BLaER1 treated with 17β-estradiol and CSF1 and Interleukin-3, amounts not matched to agents 10 nM and 100 nM (cell line): Measurements from ENCODE around the gene ATP5MC2.
"Not testable (repeated sequence)": the region's sequence is repeated elsewhere in the genome, so short reads cannot be mapped to it uniquely, and the experiment has no call there.

Experiments used
- H3K27ac ChIP-seq, 11 experiments: shearing (Covaris generic); formaldehyde crosslinking; 2 replicates each; pipeline ENCODE4 v1.8.1; 2022
- H3K27me3 ChIP-seq, 11 experiments: shearing (Covaris generic); formaldehyde crosslinking; 2 replicates each; pipeline ENCODE4 v1.8.1; 2022
- H3K36me3 ChIP-seq, 11 experiments: shearing (Covaris generic); formaldehyde crosslinking; 2 replicates each; pipeline ENCODE4 v1.8.1; 2022
- H3K4me1 ChIP-seq, 10 experiments: shearing (Covaris generic); formaldehyde crosslinking; 2 replicates each; pipeline ENCODE4 v1.8.1; 2022
- H3K4me2 ChIP-seq, 11 experiments: shearing (Covaris generic); formaldehyde crosslinking; 2 replicates each; pipeline ENCODE4 v1.8.1; 2022
- H3K4me3 ChIP-seq, 10 experiments: shearing (Covaris generic); formaldehyde crosslinking; 2 replicates each; pipeline ENCODE4 v1.8.1; 2022
- H3K9ac ChIP-seq, 11 experiments: shearing (Covaris generic); formaldehyde crosslinking; 2 replicates each; pipeline ENCODE4 v1.8.1; 2022
- H3K9me3 ChIP-seq, 11 experiments: shearing (Covaris generic); formaldehyde crosslinking; replicated peaks in 1 of 11; 2 replicates each; pipeline ENCODE4 v1.8.1; 2022
- H4K20me1 ChIP-seq, 11 experiments: shearing (Covaris generic); formaldehyde crosslinking; 2 replicates each; pipeline ENCODE4 v1.8.1; 2022
- Cebpa-rat ChIP-seq, 11 experiments: shearing (Covaris generic); IDR thresholded peaks; 2 replicates each; pipeline ENCODE4 v1.8.1; 2022

Gene ATP5MC2

DNA sequence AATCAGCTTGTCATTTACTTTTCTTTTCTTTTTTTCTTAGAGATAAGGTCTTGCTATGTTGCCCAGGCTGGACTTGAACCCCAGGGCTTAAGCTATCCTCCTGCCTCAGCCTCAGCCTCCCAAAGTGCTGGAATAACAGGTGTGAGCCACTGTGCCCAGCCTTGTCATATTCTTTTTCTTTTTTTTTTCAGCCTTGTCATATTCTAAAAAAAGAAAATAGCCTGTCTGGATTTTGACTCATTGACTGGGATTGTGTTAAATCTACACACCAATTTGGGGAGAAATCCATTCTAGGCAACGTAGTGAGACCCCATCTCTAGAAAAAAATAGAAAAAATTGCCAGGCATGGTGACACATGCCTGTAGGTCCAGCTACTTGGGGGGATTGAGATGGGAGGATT lies 24.1 kb downstream of the ATP5MC2 start:
- Histone ChIP-seq H3K9me3 (no peaks in the 10 kb centered on the region), H3K27ac (no peak overlapping the region), H4K20me1 (no peaks in the 10 kb centered on the region), H3K4me3 (no peak overlapping the region), H3K4me1 (no peaks in the 10 kb centered on the region), H3K4me2 (no peak overlapping the region), H3K36me3 (peaks cover 0 to 5% (median 0%) of the 10 kb centered on the region in 11 experiments; a peak in 1 of 22 replicates), H3K27me3 (no peaks in the 10 kb centered on the region), H3K9ac (no peak overlapping the region)
- no peak for TF ChIP-seq Cebpa-rat (IDR thresholded peaks at IDR 0.05)

- not testable (repeated sequence) for H3K4me3 ChIP-seq, H3K27ac ChIP-seq, H3K27me3 ChIP-seq, H4K20me1 ChIP-seq, H3K36me3 ChIP-seq, H3K9ac ChIP-seq, H3K4me1 ChIP-seq, H3K9me3 ChIP-seq, H3K4me2 ChIP-seq
Observed at GRCh38 chr12:53646300-53646699, 29.6 kb downstream of the ATP5MC2 start.

DNA sequence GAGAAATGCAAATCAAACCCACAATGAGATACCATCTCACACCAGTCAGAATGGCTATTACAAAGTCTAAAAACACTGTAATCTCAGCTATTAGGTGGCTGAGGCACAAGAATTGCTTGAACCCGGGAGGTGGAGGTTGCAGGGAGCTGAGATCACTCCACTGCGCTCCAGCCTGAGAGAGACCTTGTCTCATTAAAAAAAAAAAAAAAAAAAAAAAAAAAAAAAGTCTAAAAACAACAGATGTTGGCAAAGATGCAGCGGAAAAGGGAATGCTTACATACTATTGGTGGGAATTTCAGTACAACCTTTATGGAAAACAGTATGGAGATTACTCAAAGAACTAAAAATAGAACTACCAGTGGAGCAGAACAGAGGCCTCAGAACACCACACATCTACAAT lies 30.7 kb downstream of the ATP5MC2 start:
- Histone ChIP-seq H3K36me3 (no peaks in the 10 kb centered on the region), H4K20me1 (no peaks in the 10 kb centered on the region), H3K9me3 (0 out of 22 replicates have a peak, but pooled peaks cover 0 to 3% (median 0%) of the 10 kb centered on the region in 11 experiments), H3K4me3 (no peak overlapping the region), H3K9ac (no peak overlapping the region), H3K4me1 (no peaks in the 10 kb centered on the region), H3K27ac (no peak overlapping the region), H3K4me2 (no peak overlapping the region), H3K27me3 (no peaks in the 10 kb centered on the region)
- TF ChIP-seq Cebpa-rat (IDR thresholded peaks at IDR 0.05), result no peak

DNA sequence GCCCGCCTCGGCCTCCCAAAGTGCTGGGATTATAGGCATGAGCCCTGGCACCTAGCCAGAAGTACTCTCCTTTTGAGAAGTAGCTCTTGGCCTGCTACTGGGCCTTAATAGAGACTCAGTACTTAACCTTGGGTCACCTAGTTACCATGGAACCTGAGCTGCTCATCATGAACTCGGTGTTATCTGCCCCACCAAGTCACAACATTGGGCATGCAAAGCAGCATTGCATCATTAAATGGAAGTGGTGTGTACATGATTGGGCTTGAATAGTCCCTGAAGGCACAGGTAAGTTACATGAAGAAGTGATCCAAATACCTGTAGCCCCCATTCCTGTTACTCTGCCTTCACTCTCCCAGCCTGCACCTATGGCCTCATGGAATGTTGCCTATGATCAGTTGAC lies 31.8 kb downstream of the ATP5MC2 start:
- no peaks in the 10 kb centered on the region for H4K20me1 ChIP-seq
- no peak overlapping the region for H3K4me2 ChIP-seq
- no peak overlapping the region for H3K27ac ChIP-seq
- no peak for TF ChIP-seq Cebpa-rat (IDR thresholded peaks at IDR 0.05)
- peaks cover 0 to 4% (median 0%) of the 10 kb centered on the region in 11 experiments; a peak in 1 of 22 replicates for H3K9me3 ChIP-seq
- H3K4me3 ChIP-seq, result no peak overlapping the region
- no peaks in the 10 kb centered on the region for H3K36me3 ChIP-seq
- no peaks in the 10 kb centered on the region for H3K27me3 ChIP-seq
- H3K9ac ChIP-seq, result no peak overlapping the region
- H3K4me1 ChIP-seq, result no peaks in the 10 kb centered on the region; a peak in 1 of 20 replicates

DNA sequence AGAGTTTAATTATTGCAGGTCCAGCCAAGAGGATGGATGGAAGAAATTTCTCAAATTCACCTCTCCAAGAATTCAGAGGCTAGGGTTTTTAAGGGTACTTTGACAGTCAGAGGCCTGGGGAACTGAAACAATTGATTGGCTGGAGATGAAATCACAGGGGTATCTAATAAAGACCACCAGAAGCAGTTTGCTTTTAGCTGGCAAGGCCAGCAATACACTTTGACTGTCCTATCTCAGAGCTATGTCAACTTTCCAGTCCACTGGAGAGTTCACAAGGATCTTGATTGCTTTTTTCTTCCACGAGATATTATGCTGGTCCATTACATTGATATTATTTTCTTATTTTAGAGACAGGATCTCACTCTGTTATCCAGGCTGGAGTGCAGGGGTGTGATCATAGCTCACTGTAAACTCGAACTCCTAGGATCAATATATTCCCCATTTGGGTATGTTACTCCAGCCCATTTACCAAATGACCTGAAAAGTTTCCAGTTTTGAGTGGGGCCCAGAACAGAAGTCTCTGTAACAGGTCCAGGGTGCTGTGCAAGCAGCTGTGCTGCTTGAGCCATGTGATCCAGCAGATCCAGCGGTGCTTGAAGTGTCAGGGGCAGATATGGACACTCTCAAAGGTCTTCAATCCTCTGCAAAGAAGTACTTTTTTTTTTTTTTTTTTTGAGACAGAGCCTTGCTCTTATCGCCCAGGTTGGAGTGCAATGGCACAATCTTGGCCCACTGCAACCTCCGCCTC lies 32.5 kb downstream of the ATP5MC2 start:
- no peaks in the 10 kb centered on the region for H3K36me3 ChIP-seq
- no peak for TF ChIP-seq Cebpa-rat (IDR thresholded peaks at IDR 0.05)
- H3K4me2 ChIP-seq, result no peak overlapping the region
- H3K27me3 ChIP-seq, result no peaks in the 10 kb centered on the region
- H3K9ac ChIP-seq, result no peak overlapping the region
- H3K4me3 ChIP-seq, result no peak overlapping the region
- H3K9me3 ChIP-seq, result peaks cover 0 to 4% (median 0%) of the 10 kb centered on the region in 11 experiments; a peak in 1 of 22 replicates
- no peaks in the 10 kb centered on the region for H4K20me1 ChIP-seq
- no peaks in the 10 kb centered on the region; a peak in 1 of 20 replicates for H3K4me1 ChIP-seq
- no peak overlapping the region for H3K27ac ChIP-seq

- H3K9me3 ChIP-seq, result peaks cover 0 to 17% (median 6%) of the 10 kb centered on the region in 11 experiments; a peak in 19 of 22 replicates
- H4K20me1 ChIP-seq, result no peaks in the 10 kb centered on the region
- no peaks in the 10 kb centered on the region for H3K27me3 ChIP-seq
- no peak overlapping the region for H3K9ac ChIP-seq
- H3K27ac ChIP-seq, result no peak overlapping the region
- H3K4me1 ChIP-seq, result no peaks in the 10 kb centered on the region; a peak in 1 of 20 replicates
- 0 out of 22 replicates have a peak, but pooled peaks cover 0 to 4% (median 0%) of the 10 kb centered on the region in 11 experiments for H3K36me3 ChIP-seq
- no peak for TF ChIP-seq Cebpa-rat (IDR thresholded peaks at IDR 0.05)
- H3K4me3 ChIP-seq, result no peak overlapping the region
- H3K4me2 ChIP-seq, result no peak overlapping the region
Observed at GRCh38 chr12:53638057-53638456, 37.8 kb downstream of the ATP5MC2 start.

DNA sequence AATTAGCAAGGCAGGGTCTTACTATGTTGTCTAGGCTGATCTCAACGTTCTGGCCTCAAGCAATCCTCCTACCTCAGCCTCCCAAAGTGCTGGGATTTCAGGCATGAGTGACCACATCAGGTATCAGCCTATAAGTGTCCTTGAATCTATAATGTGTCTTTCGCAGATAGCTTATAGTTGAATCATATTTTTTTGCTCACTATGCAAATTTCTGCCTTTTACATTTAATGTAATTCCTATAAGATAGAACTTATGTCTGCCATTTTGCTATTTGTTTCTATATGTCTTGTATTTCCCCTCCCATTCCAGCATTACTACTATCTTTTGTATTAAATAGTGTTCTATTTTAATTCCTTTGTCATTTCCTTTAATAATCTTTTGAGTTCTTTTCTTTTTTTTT lies 39.2 kb downstream of the ATP5MC2 start:
- Histone ChIP-seq H3K9me3 (peaks cover 0 to 24% (median 14%) of the 10 kb centered on the region in 11 experiments; a peak in 20 of 22 replicates), H3K4me3 (no peak overlapping the region), H3K4me1 (no peaks in the 10 kb centered on the region; a peak in 1 of 20 replicates), H3K27ac (no peak overlapping the region), H3K4me2 (no peak overlapping the region), H3K27me3 (no peaks in the 10 kb centered on the region), H3K9ac (no peak overlapping the region), H3K36me3 (0 out of 22 replicates have a peak, but pooled peaks cover 0 to 7% (median 0%) of the 10 kb centered on the region in 11 experiments), H4K20me1 (no peaks in the 10 kb centered on the region)
- no peak for TF ChIP-seq Cebpa-rat (IDR thresholded peaks at IDR 0.05)

- H3K27ac ChIP-seq, H3K4me2 ChIP-seq, H3K9ac ChIP-seq, H3K36me3 ChIP-seq, H3K4me3 ChIP-seq, H3K4me1 ChIP-seq, H4K20me1 ChIP-seq, H3K27me3 ChIP-seq: not testable (repeated sequence)
- H3K9me3 ChIP-seq, result peaks cover 6 to 31% (median 23%) of the 10 kb centered on the region in 11 experiments; a peak in 21 of 22 replicates
Observed at GRCh38 chr12:53635708-53636107, 40.2 kb downstream of the ATP5MC2 start.

GRCh38 chr12:53631721-53632120 lies 44.2 kb downstream of the ATP5MC2 start:
- Histone ChIP-seq H3K27me3 (no peaks in the 10 kb centered on the region), H3K4me2 (no peak overlapping the region), H3K4me3 (no peak overlapping the region)

GRCh38 chr12:53627919-53628318 lies 48.0 kb downstream of the ATP5MC2 start:
- no peak for TF ChIP-seq Cebpa-rat (IDR thresholded peaks at IDR 0.05)
- Histone ChIP-seq H3K9ac (no peak overlapping the region), H3K4me3 (no peak overlapping the region), H3K4me2 (no peak overlapping the region), H4K20me1 (peaks cover 0 to 15% (median 0%) of the 10 kb centered on the region in 11 experiments; a peak in 4 of 22 replicates), H3K27ac (no peak overlapping the region), H3K27me3 (no peaks in the 10 kb centered on the region), H3K4me1 (peaks cover 30 to 38% (median 35%) of the 10 kb centered on the region in 10 experiments), H3K9me3 (peaks cover 10 to 25% (median 18%) of the 10 kb centered on the region in 11 experiments; a peak in 21 of 22 replicates), H3K36me3 (peaks cover 0 to 4% (median 0%) of the 10 kb centered on the region in 11 experiments; a peak in 1 of 22 replicates)

More at GRCh38 chr12:53631721-53632120, 44.2 kb downstream of the ATP5MC2 start:
- H3K27ac ChIP-seq, result no peak overlapping the region
- H3K9ac ChIP-seq, result no peak overlapping the region
- H3K36me3 ChIP-seq, result 0 out of 22 replicates have a peak, but pooled peaks cover 0 to 7% (median 0%) of the 10 kb centered on the region in 11 experiments
- no peak for TF ChIP-seq Cebpa-rat (IDR thresholded peaks at IDR 0.05)
- peaks cover 18 to 37% (median 25%) of the 10 kb centered on the region in 11 experiments; a peak in 21 of 22 replicates for H3K9me3 ChIP-seq
- H4K20me1 ChIP-seq, result no peaks in the 10 kb centered on the region
- peaks cover 7 to 8% (median 7%) of the 10 kb centered on the region in 10 experiments for H3K4me1 ChIP-seq
